ENCODE data around the gene CDC42BPA.

GRCh38 chr1:227297073-227297793 is 21.1 kb downstream of the CDC42BPA start:
- TF ChIP-seq CTCF (IDR thresholded peaks at IDR 0.05) (no peak), POLR2A (IDR thresholded peaks at IDR 0.05) (no peak)
